MCF 10A (cell line): ENCODE results near the gene TCF7. TPM values are rescaled to one million over a fixed set of nuclear protein-coding genes. Genes with fewer than 3 reads are reported as not detected.
A peak's percentile ranks its signal among the peaks of the same experiment; 100 is the strongest.

ENCODE experiments used
- BruUV-seq: library from RNA; stranded (reverse); fragments of 400-500 nt; replicated peaks from 2 replicates; lab custom pipeline; 2021; lab: Mats Ljungman, UMichigan
- CTCF ChIA-PET: fragments of 300-600 bp; sonication (Branson Sonifier 250); formaldehyde crosslinking; extraction: SDS; loops from one replicate; lab custom pipeline; 2021; ENCODE audit warnings: antibody characterized with exemption, inconsistent platforms; lab: Yijun Ruan, JAX
- POLR2A ChIA-PET: fragments of 300-600, 350-650 bp; sonication (Branson Sonifier 250); formaldehyde crosslinking; extraction: SDS; loops from one replicate; lab custom pipeline; 2020; ENCODE audit warnings: antibody characterized with exemption, inconsistent platforms; lab: Yijun Ruan, JAX
- DNase-seq: peaks from one replicate; pipeline ENCODE4 v3.0.0-alpha.2; 2018; ENCODE audit not compliant: unreplicated experiment
- H3K27ac Mint-ChIP-seq: one replicate; pipeline ENCODE4 v1.8.0; 2022; ENCODE audit warnings: mild to moderate bottlenecking, low read depth, mixed read lengths; ENCODE audit not compliant: unreplicated experiment
- H3K27me3 Mint-ChIP-seq: one replicate; pipeline ENCODE4 v1.8.0; 2022; ENCODE audit warnings: mixed read lengths; ENCODE audit not compliant: insufficient read depth, unreplicated experiment
- H3K36me3 Mint-ChIP-seq: one replicate; pipeline ENCODE4 v1.8.0; 2022; ENCODE audit warnings: mild to moderate bottlenecking, moderate library complexity, mixed read lengths; ENCODE audit not compliant: insufficient read depth, unreplicated experiment
- H3K4me1 Mint-ChIP-seq: one replicate; pipeline ENCODE4 v1.8.0; 2022; ENCODE audit warnings: mixed read lengths; ENCODE audit not compliant: insufficient read depth, unreplicated experiment
- H3K4me3 Mint-ChIP-seq: one replicate; pipeline ENCODE4 v1.8.0; 2022; ENCODE audit warnings: mild to moderate bottlenecking, moderate library complexity, mixed read lengths; ENCODE audit not compliant: unreplicated experiment
- H3K9me3 Mint-ChIP-seq: one replicate; pipeline ENCODE4 v1.8.0; 2022; ENCODE audit warnings: mixed read lengths; ENCODE audit not compliant: unreplicated experiment
- intact Hi-C: fragments of 100-400 bp; cut with micrococcal nuclease; formaldehyde crosslinking; loops from 2 replicates; pipeline ENCODE4 v1.14.1; 2022
- total RNA-seq: library from RNA; stranded (reverse); gene quantifications from 2 replicates; pipeline ENCODE4 v1.2.3, GENCODE V29; 2022
- TF ChIP-seq, protein P1 (sequence below): fragments of 200-600 bp; IDR thresholded peaks from one replicate; pipeline ENCODE4 v1.8.0; 2022; ENCODE audit warnings: antibody characterized with exemption, mild to moderate bottlenecking; ENCODE audit not compliant: unreplicated experiment

Gene TCF7
- total RNA-seq, 1 experiment from 2014 or later = 0.42 TPM

DNA sequence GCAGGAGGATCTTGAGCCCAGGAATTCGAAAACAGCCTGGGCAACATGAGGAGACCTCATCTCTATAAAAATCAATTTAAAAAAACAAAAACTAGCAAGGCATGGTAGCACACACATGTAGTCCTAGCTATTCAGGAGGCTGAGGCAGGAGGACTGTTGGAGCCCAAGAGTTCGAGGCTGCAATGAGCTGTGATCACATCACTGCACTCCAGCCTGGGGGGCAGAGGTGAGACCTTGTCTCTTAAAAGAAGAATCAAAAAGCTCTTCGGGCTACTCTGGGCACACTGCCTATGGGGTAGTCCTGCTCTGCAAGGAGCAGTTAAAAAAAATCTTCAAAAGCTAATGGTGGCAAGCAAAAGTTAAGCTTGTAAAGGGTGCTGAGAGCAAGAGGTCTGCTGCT, 38.8 kb downstream of the TCF7 start:
- BruUV-seq = no TSS peak
- intact Hi-C loops = no loop called here

DNA sequence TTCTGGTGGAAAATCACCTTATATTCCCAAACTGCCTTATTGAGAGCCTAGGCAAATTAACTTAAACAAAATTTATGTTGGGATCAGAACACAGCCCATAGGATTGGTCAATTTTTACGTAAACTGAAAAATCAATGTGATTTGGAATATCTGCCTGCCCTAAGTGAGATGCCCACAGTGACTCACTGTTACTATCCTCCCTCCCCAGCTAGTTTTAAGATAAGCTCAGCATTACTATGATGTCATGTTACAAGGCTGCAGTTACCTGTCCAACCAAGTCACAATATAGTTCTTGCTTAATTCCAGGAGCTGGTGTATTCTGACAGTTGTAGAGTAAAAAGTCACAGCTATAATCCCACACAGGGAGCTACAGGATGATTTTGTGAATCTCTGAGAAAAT, 39.2 kb downstream of the TCF7 start:
- H3K9me3 Mint-ChIP-seq = no peaks in the 10 kb centered on the region
- POLR2A ChIA-PET = interaction anchor here (0.7 to 6.2 kb wide), 10 partner anchors 11 to 129 kb away, joined by 3 to 55 read pairs (median 6); partner anchors contain the start of gene SKP1
- H3K27me3 Mint-ChIP-seq = no peaks in the 10 kb centered on the region
- no peak overlapping the region for H3K4me3 Mint-ChIP-seq
- CTCF ChIA-PET = interaction anchor here (0.6 to 6.8 kb wide), 8 partner anchors 13 to 555 kb away, joined by 3 to 102 read pairs (median 3); no protein-coding TSS in a partner anchor
- TF ChIP-seq, protein P1, sequence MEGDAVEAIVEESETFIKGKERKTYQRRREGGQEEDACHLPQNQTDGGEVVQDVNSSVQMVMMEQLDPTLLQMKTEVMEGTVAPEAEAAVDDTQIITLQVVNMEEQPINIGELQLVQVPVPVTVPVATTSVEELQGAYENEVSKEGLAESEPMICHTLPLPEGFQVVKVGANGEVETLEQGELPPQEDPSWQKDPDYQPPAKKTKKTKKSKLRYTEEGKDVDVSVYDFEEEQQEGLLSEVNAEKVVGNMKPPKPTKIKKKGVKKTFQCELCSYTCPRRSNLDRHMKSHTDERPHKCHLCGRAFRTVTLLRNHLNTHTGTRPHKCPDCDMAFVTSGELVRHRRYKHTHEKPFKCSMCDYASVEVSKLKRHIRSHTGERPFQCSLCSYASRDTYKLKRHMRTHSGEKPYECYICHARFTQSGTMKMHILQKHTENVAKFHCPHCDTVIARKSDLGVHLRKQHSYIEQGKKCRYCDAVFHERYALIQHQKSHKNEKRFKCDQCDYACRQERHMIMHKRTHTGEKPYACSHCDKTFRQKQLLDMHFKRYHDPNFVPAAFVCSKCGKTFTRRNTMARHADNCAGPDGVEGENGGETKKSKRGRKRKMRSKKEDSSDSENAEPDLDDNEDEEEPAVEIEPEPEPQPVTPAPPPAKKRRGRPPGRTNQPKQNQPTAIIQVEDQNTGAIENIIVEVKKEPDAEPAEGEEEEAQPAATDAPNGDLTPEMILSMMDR = no peak
- intact Hi-C loops = no loop called here
- peaks cover 96% of the 10 kb centered on the region for H3K36me3 Mint-ChIP-seq
- peaks cover 26% of the 10 kb centered on the region for H3K4me1 Mint-ChIP-seq
- H3K27ac Mint-ChIP-seq = peak overlapping the region; percentile 13
- no TSS peak for BruUV-seq
- no peak for DNase-seq

More for the DNA sequence above, 38.8 kb downstream of the TCF7 start:
- POLR2A ChIA-PET = interaction anchor here (0.7 to 6.2 kb wide), 9 partner anchors 11 to 130 kb away, joined by 3 to 55 read pairs (median 7); partner anchors contain the start of gene SKP1
- H3K36me3 Mint-ChIP-seq = peaks cover 96% of the 10 kb centered on the region
- H3K9me3 Mint-ChIP-seq = no peaks in the 10 kb centered on the region
- H3K4me3 Mint-ChIP-seq = no peak overlapping the region
- TF ChIP-seq, protein P1 = no peak
- H3K27me3 Mint-ChIP-seq = no peaks in the 10 kb centered on the region
- H3K27ac Mint-ChIP-seq = peak overlapping the region; percentile 13
- CTCF ChIA-PET = interaction anchor here (0.5 to 6.8 kb wide), 10 partner anchors 9 to 635 kb away, joined by 3 to 102 read pairs (median 3); no protein-coding TSS in a partner anchor
- no peak for DNase-seq
- peaks cover 26% of the 10 kb centered on the region for H3K4me1 Mint-ChIP-seq

DNA sequence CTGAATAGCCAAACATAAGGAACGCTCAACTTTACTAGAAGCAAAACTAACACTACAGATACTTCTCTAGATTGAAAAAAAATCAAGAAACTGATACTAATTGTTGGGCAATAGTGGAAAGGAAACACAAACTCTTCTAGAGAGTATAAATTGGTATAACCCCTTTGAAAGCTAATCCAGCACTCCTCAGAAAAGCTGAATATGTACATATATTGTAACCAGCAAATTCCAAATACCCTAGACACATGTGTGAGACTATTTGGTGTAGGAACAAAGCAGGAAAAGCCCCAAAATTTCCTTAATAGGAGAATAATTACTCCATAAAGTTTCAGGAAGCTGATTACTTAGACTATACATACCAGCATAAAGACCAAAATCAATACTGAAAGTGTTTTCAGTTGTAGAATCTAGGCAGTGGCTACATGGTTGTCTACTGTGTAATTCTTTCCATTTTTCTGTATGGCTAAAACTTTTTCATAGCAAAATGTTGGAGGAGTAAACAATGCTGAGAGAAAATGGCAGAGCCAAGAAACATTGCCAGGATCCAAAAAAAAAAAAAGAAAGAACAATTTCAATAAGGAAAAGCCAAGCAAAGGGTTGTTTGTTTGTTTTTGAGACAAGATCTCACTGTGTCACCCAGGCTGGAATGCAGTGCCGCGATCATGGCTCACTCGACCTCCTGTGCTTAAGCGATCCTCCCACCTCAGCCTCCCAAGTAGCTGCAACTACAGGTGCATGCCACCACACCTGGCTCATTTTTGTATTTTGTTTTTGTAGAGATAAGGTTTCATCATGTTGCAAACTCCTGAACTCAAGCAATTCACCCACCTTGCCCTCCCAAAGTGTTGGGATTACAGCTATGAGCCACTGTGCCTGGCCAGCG, 47.3 kb downstream of the TCF7 start:
- POLR2A ChIA-PET = interaction anchor here (0.6 to 8.1 kb wide), 10 partner anchors 8 to 612 kb away, joined by 3 to 65 read pairs (median 3); partner anchors contain the start of genes SEC24A and SKP1
- Mint-ChIP-seq H3K27ac (no peak overlapping the region), H3K27me3 (no peaks in the 10 kb centered on the region), H3K4me3 (no peak overlapping the region), H3K4me1 (peaks cover 11% of the 10 kb centered on the region), H3K9me3 (peaks cover 7% of the 10 kb centered on the region), H3K36me3 (peaks cover 99% of the 10 kb centered on the region)
- no peak for DNase-seq
- TF ChIP-seq, protein P1 = no peak
- intact Hi-C loops = no loop called here
- BruUV-seq = no TSS peak
- CTCF ChIA-PET = interaction anchor here (0.6 to 3.3 kb wide), 6 partner anchors 8 to 122 kb away, joined by 3 to 21 read pairs (median 10); no protein-coding TSS in a partner anchor

DNA sequence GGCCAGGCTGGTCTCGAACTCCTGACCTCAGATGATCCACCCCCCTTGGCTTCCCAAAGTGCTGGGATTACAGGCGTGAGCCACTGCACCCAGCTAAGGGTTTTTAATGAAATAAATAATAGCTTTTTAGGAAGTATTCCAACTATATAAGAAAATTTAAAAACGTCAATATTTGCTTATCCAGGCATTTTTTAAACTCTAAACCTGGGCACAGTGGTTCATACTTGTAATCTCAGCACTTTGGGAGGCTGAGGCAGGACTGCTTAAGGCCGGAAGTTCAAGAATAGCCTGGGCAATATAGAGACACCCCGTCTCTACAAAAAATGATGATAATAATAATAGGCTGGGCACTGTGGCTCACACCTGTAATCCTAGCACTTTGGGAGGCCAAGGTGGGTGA, 48.1 kb downstream of the TCF7 start:
- TF ChIP-seq, protein P1 = no peak
- BruUV-seq = no TSS peak
- no peak overlapping the region for H3K4me3 Mint-ChIP-seq
- intact Hi-C loops = no loop called here
- H3K36me3 Mint-ChIP-seq = peaks cover 100% of the 10 kb centered on the region
- no peak for DNase-seq
- peaks cover 7% of the 10 kb centered on the region for H3K9me3 Mint-ChIP-seq
- POLR2A ChIA-PET = interaction anchor here (0.6 to 8.1 kb wide), 6 partner anchors 10 to 611 kb away, joined by 3 to 65 read pairs (median 3); partner anchors contain the start of genes SEC24A and SKP1
- no peak overlapping the region for H3K27ac Mint-ChIP-seq
- no peaks in the 10 kb centered on the region for H3K27me3 Mint-ChIP-seq
- H3K4me1 Mint-ChIP-seq = peaks cover 11% of the 10 kb centered on the region
- CTCF ChIA-PET = interaction anchor here (0.5 to 3.3 kb wide), 6 partner anchors 16 to 127 kb away, joined by 3 to 21 read pairs (median 9); no protein-coding TSS in a partner anchor
